Measurements from ENCODE around the gene BATF2.
"Not testable (repeated sequence)": the region's sequence is repeated elsewhere in the genome, so short reads cannot be mapped to it uniquely, and the experiment has no call there.

Gene BATF2

GRCh38 chr11:65013888-65014725, 17.3 kb upstream of the BATF2 start, which contains the start of gene ARL2:
TSS of gene ARL2 (plus strand) at chr11:65014160. CDS start at chr11:65014208, 48 bp downstream.
- peak; percentile 43 to 94 (median 86) for DNase-seq

GRCh38 chr11:65013130-65013887, 16.5 kb upstream of the BATF2 start:
- DNase-seq, result peak; percentile 43 to 89 (median 77)

GRCh38 chr11:65008873-65009272, 12.1 kb upstream of the BATF2 start:
- DNase-seq, result no peak

GRCh38 chr11:65008016-65008415, 11.2 kb upstream of the BATF2 start:
- no peak for DNase-seq

GRCh38 chr11:65003968-65004367, 7.2 kb upstream of the BATF2 start:
- not testable (repeated sequence) for DNase-seq

GRCh38 chr11:65003282-65003681, 6.5 kb upstream of the BATF2 start:
- no peak for DNase-seq

- no peak for DNase-seq
These were observed 5.9 kb upstream of the BATF2 start for GRCh38 chr11:65002706-65003105.

GRCh38 chr11:64999478-64999877, 2.7 kb upstream of the BATF2 start:
- no peak for DNase-seq

GRCh38 chr11:64998690-64999431, 2.1 kb upstream of the BATF2 start:
- no peak for DNase-seq

- DNase-seq, result no peak
These were observed 1.4 kb upstream of the BATF2 start for GRCh38 chr11:64998141-64998540.

GRCh38 chr11:64996327-64996709, 453 bp downstream of the BATF2 start:
- DNase-seq, result no peak

- no peak for DNase-seq
These were observed 2.5 kb downstream of the BATF2 start for GRCh38 chr11:64994318-64994717.

GRCh38 chr11:64990222-64990923, 6.4 kb downstream of the BATF2 start:
- no peak for DNase-seq

GRCh38 chr11:64989416-64989815, 7.4 kb downstream of the BATF2 start:
- DNase-seq, result no peak

- DNase-seq, result no peak
These were observed 8.5 kb downstream of the BATF2 start for GRCh38 chr11:64987998-64988854.

- not testable (repeated sequence) for DNase-seq
These were observed 13.4 kb downstream of the BATF2 start for GRCh38 chr11:64983339-64983738.

GRCh38 chr11:64976651-64977050, 20.1 kb downstream of the BATF2 start:
- no peak for DNase-seq

- DNase-seq, result no peak
These were observed 22.6 kb downstream of the BATF2 start for GRCh38 chr11:64974124-64974523.

GRCh38 chr11:64971421-64972233, 25.1 kb downstream of the BATF2 start, which contains the start of gene MAJIN:
TSS of gene MAJIN (minus strand) at chr11:64972108. CDS start at chr11:64959405, 12,703 bp downstream.
- peak in 44 of 56 donors; percentile 6 to 75 (median 38) for DNase-seq

All from amygdala (tissue), 56 donors.